Embryonic facial prominence (tissue), 1 donor: ENCODE results near the gene DTX2.
"Not testable (repeated sequence)": the region's sequence is repeated elsewhere in the genome, so short reads cannot be mapped to it uniquely, and the experiment has no call there.

Experiments used
- DNase-seq: peaks from one replicate; pipeline ENCODE4 v3.0.0-alpha.2; 2016; ENCODE audit errors: extremely low spot score

Gene DTX2

DNA sequence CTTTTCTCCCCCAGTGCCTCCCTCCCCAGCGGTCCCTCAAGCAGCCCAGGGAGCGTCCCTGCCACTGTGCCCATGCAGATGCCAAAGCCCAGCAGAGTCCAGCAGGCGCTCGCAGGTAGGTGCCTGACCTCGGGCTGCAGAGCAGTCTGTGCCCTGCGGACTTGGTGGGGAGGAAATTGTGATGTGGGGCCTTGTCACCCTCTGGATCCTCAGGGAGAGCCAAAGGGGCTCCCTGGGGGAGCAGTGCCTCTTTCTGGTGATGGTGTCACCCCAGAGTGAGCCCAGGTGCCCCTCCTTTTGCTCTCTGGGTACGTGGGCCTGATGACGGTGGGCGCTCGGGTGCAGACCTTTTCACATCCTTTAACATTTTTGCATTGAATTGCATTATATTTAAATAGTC is 30.6 kb downstream of the DTX2 start:
- DNase-seq: not testable (repeated sequence)

DNA sequence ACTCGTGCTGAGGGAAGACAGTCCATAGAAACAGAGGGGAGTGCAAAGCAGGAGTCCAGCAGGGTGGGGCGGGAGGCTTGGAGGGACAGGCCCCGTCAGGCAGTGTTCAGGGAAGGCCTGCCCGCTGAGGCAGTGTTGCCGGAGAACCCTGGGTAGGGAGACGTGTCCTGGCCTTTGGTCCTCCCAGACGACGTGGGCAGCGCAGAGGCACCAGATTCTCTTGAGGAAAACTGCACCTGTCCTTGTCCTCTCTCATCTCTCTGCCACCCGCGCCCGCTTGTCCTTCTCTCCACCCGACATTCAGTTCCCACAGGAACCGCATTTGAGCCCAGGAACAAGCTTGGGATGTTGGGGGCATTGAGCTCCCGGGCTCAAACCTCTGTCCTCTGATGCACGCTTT is 34.2 kb downstream of the DTX2 start:
- DNase-seq: not testable (repeated sequence)

DNA sequence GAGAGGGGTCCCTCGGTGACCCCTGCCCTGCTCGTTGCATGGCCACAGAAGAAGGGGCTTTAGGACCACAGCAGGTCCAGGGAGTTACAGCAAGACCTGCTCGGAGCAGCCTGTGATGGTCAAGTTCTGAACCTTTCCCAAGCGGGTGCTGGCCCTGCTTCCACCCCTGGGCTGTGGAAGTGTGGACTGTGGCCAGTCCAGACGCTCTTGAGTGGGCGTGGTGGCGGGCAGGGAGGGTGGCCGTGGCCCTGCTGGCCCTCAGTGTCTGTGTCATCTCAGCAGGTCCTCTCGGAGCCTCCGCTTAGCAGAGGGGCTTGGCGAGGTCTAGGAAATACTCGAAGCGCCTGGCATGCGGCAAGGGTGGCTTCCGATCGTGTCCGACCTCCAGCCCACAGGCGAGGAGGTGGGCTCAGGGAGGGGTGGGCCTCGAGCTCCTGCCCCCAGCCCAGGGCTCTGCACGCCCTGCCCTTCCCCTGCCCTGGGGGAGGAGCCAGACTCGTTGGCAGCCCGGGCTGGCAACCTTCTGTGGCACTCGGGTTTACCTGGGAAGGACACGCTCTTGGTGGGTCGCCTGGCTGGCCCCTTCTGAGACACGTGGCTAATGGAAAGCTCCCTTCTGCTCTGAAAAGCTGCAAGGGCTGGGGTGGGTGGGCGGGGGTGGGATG is 36.5 kb downstream of the DTX2 start:
- not testable (repeated sequence) for DNase-seq

DNA sequence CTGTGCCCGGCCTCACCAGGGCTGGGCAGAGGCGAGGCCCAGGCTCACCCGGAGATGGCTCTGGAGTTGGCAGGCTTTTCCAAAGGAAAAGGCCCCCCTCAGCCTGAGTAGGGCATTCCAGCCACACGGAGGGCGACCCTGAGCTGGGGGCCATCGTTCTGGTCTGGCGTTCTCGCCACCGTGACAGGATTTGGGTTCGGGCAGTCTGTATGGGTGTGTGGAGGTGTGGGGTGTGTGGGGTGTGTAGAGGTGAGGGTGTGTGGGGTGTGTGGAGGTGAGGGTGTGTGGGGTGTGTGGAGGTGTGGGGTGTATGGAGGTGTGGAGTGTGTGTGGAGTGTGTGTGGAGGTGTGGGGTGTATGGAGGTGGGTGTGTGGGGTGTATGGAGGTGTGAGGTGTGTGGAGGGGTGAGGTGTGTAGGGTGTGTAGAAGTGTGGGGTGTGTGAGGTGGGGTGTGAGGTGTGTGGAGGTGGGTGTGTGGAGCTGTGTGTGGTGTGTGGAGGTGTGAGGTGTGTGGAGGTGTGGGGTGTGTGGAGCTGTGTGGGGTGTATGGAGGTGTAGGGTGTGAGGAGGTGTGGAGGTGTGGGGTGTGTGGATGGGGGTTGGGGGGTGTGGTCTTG is 37.2 kb downstream of the DTX2 start:
- not testable (repeated sequence) for DNase-seq

DNA sequence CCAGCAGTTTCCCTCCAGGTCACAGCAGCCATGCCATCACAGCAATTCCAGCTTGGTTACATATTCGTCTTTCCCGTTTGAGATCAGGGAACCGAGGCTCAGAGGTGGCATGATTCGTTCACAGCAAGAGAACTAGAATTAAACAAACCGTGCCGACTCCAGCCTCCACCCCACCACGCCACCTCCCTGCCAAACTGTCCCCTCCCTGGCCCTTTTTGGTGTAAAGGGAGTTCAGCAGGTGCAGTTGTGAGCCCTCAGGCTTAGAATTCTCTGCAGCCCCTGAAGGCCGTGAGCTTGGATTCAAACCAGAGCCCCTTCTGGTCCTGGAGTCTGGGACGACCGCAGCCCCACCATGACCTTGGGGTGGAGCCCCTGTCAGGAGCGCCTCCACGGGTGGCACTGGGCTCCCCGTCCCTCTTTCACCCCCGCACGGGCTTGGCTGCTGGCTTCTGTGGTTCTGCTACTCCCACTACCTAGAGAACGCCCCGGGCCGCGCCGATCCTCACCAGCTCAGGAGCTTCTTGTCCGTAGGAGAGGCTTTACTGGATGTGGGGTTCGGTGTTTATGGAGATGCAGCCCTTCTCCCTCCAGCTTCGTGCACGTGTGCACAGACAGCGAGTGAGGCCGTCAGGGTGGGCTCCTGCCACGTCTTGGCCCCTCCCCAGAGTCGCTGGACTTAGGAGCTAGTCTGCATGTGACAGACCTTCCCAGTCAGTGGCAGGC is 37.9 kb downstream of the DTX2 start:
- not testable (repeated sequence) for DNase-seq

DNA sequence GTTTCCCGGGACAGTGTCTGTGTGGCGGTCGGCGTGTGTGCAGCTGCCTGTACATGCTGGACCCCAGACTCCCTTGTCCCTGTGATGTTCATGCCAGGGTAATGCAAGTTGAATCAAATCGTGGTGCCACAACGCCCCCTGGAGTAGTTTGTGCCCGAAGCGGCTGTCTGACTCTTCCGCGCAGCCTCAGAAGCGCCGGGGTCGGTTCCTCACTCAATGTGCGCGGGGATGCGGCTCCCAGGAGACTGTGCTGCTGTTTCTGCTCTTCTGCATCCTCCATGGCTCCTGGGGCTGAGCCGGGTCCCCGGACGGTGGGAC is 38.4 kb downstream of the DTX2 start:
- DNase-seq: not testable (repeated sequence)

DNA sequence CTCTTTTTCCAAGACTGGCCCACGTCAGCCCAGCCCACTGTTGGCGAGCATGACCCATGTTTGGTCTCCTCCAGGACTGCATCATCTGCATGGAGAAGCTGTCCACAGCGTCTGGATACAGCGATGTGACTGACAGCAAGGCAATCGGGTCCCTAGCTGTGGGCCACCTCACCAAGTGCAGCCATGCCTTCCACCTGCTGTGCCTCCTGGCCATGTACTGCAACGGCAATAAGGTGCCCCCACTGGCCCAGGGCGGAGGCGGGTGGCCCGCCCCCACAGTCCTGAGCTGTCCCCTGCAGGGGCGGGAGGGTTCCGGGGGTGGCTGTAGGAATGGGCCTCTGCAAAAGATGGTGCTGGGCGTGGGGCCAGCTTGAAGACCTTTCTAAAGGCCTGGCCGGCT is 40.7 kb downstream of the DTX2 start:
- not testable (repeated sequence) for DNase-seq

DNA sequence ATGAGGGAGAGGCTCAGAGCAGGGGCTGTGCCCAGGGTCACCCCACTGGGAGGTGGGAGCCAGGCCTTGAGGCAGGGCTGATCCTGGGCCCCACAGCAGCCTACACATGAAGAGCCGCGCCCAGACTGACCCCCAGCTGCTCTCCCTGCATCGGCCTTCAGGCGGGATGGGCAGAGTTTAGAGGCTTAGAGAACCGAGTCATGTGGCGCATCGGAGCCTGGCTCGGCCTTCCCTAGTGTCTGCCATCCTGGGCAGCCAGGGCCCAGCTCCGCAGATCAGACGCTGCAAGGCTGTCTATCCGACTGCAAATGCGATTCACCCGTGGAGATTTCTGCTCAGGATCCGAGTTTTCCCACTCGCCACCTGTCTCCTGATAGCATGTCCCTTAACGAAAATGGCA is 41.3 kb downstream of the DTX2 start:
- not testable (repeated sequence) for DNase-seq

DNA sequence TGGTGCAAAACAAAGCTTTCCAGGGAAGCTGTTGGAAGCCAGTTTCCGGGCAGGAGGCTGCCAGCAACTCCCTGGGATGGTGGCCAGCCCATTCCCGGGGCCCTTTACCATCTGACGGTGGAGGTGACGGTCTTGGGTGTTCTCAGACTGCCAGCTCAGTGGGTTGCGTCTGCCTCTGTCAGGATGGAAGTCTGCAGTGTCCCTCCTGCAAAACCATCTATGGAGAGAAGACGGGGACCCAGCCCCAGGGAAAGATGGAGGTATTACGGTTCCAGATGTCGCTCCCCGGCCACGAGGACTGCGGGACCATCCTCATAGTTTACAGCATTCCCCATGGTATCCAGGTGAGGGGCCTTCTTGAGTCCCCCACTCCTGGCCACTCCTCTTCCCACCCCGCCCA is 41.7 kb downstream of the DTX2 start:
- not testable (repeated sequence) for DNase-seq

DNA sequence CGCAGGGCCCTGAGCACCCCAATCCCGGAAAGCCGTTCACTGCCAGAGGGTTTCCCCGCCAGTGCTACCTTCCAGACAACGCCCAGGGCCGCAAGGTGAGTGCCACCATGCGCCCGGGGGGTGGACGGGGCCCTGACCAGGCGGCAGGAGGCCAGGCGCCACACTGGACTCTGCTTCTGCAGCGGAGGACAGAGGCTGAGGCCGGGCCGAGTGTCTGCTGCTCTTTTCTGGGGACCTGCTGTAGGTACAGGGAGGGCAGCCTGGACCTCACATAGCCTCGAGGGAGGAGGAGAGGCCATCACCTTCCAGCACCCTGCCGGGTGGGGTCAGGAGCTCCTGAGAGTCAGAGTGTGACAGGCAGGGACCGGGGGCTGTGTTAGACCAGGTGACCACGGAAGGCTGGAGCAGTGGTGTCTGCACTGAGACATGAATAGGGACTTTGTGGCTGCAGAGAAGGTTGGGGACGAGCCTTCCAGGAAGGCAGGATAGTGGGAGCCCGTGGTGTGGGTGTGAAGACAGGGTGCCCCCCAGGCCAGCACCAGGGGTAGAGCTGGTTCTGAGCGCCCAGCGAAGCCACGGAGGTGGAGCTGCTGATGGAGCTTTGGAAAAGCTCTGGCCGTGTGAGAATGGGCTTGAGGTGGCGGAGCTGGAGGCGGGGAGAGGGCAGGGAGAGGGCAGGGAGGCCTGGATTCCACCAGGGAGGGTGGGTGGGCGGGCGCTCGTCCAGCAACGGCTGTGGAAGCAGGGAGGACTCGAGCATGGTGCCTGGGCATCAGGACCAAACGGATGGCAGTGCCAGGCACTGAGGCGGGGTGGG is 43.0 kb downstream of the DTX2 start:
- not testable (repeated sequence) for DNase-seq

DNA sequence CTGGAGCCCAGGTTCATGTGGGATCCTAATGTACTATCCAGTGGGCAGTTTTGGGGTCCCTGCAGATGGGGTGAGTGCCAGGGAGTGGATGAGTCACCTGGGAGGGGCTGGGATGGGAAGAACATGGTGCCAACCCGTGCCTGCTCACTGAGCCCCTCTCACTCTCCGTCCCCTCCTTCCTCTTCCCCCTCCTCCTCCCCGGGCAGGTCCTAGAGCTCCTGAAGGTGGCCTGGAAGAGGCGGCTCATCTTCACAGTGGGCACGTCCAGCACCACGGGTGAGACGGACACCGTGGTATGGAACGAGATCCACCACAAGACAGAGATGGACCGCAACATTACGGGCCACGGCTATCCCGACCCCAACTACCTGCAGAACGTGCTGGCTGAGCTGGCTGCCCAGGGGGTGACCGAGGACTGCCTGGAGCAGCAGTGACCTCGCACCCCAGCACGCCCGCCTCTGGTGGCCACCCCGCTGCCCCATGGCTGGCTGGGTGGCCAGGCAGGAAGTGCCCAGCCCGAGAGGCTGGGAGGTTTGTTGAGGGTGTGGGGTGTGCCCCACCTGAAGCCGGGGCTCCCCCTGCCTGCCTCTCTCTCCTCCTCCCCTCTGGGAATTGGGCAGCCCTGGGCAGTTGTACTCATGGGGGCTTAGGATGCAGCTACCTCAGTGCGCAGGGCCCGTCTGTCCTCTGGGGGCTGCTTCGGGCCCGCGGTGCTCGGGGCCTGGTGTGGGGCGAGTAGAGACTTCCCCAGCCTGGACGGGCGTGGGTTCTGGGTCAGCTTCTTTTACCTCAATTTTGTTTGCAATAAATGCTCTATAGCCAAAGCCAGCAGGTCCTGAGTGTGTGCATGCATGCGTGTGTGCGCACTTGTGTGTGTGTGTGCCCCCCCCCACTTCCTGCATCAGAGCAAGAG is 43.9 kb downstream of the DTX2 start:
- no peak for DNase-seq

DNA sequence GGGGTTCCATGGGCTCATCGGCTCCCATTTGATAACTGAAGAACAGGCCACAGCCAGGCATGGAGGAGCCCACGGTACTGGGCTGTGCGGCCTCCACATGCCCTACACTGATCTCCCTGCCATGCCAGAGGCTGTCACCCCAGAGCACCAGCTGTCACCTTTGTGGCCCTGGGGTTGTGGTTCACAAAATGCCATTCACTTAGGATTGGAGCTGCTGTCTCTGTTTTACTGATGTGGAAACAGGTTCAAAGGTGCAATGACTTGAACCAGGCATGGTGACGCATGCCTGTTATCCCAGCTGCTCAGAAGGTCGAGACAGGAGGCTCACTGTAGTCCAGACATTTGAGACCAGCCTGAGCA is 44.6 kb downstream of the DTX2 start:
- no peak for DNase-seq

DNA sequence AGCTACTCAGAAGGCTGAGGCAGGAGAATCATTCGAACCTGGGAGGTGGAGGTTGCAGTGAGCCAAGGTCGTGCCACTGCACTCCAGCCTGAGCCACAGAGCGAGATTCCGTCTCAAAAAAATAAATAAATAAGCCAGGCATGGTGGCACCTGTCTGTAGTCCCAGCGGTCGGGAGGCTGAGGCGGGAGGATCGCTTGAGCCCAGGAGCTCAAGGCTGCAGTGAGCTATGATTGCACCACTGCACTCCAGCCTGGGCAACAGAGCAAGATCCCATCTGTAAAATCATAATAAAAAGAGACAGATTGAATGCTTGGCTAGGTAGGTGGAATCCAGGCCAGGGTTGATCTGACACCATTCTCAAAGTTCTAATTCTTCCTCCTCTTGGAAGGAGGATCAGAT is 45.1 kb downstream of the DTX2 start:
- not testable (repeated sequence) for DNase-seq

DNA sequence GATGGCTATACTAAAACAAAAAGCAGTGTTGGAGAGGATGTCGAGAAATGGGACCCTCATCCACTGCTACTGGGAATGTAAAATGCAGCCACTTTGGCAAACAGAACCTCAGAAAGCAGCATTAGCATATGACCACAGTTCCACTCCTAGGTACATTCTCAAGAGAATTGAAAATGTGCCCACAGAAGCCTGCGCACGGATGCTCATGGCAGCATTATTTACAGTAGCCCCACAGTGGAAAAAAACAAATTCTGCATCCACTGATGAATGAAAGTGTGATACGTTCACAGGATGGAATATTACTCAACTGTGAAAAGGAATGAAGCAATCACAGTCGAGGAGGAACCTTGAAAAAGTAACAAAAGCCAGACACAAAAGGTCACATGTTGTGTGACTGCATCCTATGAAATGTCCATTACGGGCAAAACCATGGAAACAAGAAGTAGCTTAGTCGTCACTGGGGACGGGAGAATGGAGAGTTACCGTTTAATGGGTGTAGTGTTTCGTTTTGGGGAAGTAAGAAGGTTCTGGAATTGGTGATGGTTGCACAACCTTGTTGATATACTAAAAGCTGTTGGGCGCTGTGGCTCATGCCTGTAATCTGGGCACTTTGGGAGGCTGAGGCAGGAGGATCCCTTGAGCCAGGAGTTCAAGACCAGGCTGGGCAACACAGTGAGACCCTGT is 46.4 kb downstream of the DTX2 start:
- no peak for DNase-seq

DNA sequence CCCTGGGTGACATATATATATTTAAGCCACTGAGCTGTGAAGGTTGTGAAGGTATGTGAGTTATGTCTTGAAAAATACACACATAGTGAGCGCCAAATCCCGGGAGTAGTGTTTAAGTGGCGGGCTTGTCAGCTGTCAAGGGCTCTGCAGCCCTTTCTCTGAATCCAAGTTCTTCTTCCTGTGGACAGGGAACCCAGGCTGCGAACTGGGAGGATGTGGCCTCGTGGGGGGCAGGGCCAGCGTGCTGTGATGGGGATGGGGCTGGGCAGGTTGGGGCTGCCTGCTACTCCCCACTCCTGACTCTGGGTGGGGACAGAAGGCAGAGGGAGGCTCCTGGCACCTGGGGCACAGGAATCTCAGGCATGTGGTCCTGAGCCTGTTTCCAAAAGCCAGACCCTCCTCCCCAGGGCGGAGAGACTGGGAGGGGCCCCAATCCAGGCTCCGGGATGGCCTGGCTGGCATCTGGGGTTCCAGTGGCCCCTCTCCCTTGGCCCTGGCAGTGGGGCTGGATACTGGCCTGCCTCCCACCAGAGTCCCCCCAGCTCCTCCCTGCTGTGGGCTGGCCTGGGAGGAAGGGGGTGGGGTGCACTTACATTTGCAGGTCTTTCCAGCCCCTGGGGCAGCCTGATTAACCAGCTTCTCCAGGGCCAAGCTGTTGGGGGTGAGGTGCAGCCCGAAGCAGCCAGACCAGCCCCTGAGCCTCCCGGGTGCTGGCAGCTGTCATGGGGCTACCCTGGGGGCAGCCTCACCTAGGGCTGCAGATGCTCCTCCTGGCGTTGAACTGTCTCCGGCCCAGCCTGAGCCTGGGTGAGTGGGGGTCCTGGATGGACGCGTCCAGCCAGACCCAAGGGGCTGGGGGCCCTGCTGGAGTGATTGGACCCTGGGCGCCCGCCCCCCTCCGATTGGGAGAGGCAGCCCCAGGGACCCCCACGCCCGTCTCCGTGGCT is 48.7 kb downstream of the DTX2 start, which contains the start of gene UPK3B:
UPK3B (plus strand) TSS at position 622 of the 947 bp plus-strand sequence; CDS start at position 723, 101 bp downstream.
- no peak for DNase-seq

DNA sequence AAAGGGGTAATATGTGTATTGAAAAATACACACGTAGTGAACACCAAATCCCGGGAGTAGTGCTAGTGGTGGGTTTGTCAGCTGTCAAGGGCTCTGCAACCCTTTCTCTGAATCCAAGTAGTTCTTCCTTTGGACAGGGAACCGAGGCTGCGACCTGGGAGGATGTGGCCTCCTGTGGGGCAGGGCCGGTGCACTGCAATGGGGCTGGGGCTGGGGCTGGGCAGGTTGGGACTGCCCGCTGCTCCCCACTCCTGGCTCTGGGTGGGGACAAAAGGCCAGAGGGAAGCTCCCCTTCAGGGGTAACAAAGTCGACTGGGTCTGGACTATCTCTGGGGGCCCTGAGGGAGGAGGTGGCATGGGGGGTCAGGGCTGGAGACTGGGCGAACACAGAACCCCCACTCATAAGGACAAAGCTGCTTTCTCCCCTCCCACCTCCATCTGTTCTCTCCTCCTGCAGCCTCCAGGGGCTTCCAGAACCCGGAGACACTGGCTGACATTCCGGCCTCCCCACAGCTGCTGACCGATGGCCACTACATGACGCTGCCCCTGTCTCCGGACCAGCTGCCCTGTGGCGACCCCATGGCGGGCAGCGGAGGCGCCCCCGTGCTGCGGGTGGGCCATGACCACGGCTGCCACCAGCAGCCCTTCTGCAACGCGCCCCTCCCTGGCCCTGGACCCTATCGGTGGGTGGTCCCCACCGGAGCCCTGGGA is 49.8 kb downstream of the DTX2 start:
- DNase-seq: not testable (repeated sequence)

DNA sequence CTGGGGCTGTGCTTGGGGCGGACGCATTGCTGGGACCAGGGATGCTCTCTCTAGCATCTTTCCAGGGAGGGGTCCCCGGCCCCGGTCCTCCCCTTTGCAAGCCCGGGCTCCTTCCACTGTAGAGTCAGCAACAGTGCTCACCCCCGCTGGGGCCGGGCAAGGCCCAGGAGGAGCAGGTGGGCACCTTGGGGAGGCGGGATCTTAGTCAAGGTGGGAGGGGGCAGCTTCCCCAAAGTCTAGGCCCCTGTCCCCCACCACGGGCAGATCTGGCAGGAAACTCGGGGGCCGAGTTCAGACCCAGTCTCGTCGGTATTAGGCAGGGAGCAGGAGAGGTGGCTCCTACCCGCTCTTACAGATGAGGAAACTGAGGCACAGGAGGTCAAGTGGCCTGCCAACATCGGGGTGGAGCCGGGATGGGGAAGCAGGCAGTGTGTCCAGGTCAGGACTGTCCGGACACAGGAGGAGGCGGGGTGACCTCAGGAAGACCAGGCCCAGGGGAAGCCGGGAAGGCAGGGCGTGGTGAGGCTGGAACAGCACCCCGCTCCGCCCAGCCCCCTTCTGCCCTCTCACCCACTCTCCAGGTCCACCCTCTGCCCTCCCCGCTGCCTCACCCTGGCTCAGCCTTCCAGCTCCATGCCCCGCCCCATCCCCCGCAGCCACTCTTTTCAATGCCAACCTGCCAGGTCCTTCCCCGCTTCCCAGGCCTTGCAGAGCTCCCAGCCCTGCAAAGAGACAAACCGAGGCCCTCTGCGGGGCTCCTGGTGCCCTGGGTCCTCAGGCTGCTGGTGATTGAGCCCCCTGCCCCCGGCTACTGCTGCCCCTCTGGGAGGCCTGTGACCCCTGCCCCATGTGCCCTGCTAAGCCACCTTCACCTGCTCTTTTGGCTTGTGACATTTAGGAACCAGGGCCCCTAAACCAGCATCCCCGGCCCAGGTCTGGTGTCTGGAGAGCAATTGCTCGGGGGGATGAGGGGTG is 50.7 kb downstream of the DTX2 start:
- DNase-seq: not testable (repeated sequence)
